GM18519 (cell line): ENCODE results near the gene FGF2.
"Not testable (repeated sequence)": the region's sequence is repeated elsewhere in the genome, so short reads cannot be mapped to it uniquely, and the experiment has no call there.

Experiments
- ATAC-seq: cut with Tn5 transposase; IDR thresholded peaks from one replicate; pipeline ENCODE4 v1.9.1; 2021; ENCODE audit warnings: mild to moderate bottlenecking, moderate library complexity; ENCODE audit not compliant: unreplicated experiment, low FRiP score

FGF2 gene

DNA sequence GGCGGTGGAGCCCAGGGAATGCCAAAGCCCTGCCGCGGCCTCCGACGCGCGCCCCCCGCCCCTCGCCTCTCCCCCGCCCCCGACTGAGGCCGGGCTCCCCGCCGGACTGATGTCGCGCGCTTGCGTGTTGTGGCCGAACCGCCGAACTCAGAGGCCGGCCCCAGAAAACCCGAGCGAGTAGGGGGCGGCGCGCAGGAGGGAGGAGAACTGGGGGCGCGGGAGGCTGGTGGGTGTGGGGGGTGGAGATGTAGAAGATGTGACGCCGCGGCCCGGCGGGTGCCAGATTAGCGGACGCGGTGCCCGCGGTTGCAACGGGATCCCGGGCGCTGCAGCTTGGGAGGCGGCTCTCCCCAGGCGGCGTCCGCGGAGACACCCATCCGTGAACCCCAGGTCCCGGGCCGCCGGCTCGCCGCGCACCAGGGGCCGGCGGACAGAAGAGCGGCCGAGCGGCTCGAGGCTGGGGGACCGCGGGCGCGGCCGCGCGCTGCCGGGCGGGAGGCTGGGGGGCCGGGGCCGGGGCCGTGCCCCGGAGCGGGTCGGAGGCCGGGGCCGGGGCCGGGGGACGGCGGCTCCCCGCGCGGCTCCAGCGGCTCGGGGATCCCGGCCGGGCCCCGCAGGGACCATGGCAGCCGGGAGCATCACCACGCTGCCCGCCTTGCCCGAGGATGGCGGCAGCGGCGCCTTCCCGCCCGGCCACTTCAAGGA is at the start of gene FGF2:
Gene FGF2 (plus strand): TSS at position 279 of the 705 bp plus-strand sequence. CDS start 344 bp downstream, at position 623.
- peak; percentile 7 for ATAC-seq

DNA sequence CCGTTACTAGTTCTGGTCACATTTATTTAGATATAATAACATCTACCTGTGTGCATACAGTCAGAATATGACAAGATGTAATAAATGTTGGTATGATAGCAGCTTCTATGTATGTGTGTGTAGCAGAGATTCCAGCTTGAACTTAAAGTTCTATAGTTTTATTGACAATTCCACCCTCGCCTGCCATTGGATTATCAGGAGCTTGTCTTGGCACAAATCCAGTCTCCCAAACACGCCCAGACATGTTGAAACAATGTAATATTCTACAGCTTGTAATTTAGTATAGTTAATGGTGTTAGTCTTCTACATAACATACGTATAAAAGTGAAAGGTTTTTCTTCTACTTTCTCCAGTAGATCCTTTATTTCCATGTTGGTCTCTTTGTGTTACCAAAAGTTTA is 49.7 kb upstream of the FGF2 start:
- no peak for ATAC-seq

- ATAC-seq: no peak
These were observed 48.6 kb upstream of the FGF2 start for GRCh38 chr4:122777846-122778673.

GRCh38 chr4:122781486-122781885 is 45.1 kb upstream of the FGF2 start:
- no peak for ATAC-seq

GRCh38 chr4:122783301-122784215 is 43.1 kb upstream of the FGF2 start:
- ATAC-seq: no peak

- ATAC-seq: no peak
These were observed 42.4 kb upstream of the FGF2 start for GRCh38 chr4:122784261-122784660.

GRCh38 chr4:122785099-122785498 is 41.5 kb upstream of the FGF2 start:
- ATAC-seq: no peak

DNA sequence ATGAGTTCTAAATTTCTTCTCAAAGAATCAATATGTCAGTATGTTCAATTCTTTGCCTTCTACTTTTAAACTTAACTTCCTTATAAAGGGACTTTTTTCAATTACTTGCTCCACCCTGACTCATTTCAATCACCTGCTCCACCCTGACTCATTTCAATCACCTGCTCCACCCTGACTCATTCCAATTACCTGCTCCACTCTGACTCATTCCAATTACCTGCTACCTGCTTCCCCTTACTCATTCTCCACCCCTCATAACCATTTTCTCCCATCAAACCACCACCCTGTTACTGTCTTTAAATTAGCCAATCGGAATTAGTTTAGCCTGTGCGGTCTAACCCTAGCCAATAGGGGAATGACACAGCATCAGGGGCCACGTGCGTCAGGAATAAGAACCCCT is 40.3 kb upstream of the FGF2 start:
- ATAC-seq: not testable (repeated sequence)

- not testable (repeated sequence) for ATAC-seq
These were observed 39.7 kb upstream of the FGF2 start for GRCh38 chr4:122786920-122787319.

DNA sequence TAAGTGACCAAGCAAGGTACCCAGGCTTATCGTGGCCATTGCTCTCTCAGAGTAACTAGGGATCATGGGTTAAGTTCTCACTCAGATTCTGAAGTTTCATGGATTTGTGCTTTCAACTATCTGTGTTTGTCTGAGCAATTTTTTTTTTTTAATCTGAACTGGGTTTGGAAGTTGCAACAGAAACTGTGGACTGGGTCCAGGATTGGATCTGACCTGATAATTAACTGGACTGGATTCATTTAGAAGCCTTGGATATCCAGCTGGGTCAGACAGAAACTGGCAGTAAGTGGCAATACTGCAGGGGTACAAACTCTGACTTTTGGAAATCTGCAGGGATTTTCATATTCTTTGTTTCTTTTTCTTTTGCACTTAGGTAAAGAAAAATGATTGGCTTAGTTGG is 38.7 kb upstream of the FGF2 start:
- ATAC-seq: no peak

GRCh38 chr4:122788935-122789334 is 37.7 kb upstream of the FGF2 start:
- no peak for ATAC-seq

GRCh38 chr4:122793811-122794210 is 32.8 kb upstream of the FGF2 start:
- ATAC-seq: no peak

- no peak for ATAC-seq
These were observed 29.7 kb upstream of the FGF2 start for GRCh38 chr4:122796801-122797404.

DNA sequence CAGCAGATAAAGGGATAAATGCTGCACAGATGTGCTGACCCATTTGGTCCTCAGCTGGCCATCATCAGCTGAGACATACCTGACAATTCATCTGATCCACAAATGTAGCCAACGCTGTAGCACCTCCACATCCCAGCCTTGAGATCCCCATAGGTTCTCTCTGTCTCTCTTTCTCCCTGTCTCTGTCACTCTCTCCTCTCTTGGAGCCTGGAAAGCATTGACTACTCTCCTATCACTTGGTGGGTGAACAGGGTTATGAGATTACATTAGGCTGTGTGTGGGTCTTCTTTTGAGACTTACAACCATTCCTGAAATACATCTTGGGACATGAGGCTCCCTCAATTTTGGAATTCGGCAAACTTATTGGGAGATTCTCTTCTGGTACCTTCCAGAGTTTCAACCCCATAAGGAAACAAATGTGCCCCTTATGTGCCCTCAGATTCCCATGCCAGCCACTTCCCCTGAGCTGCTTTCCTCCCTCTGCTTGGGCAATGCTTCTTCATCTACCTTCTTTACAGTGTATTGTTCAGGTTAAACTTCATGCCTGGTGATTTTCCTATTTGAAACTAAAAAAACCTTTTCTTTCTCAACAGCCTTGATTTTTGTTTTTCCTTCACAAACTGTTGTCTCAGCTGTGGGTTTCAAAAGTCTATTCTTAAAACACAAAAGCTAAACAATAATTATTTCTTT is 29.1 kb upstream of the FGF2 start:
- no peak for ATAC-seq

DNA sequence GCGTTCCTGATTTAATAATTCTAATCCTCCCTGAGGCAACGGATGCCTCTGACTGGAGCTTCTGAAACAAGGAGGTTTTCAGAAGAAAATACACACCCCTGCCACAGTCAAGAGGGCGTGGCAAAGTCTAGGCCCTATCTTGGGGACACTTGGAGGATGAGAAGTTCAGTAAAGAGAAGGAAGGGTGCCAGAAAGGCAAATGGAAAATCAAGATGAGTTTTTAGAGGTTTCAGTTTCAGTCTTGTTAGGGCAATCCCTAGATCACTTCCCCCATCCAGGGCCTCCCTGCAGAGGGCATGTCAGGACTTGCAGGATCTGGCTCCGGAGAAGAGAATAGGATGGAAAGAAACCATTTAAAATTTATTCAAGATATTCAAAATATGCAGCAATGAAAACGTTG is 28.5 kb upstream of the FGF2 start:
- ATAC-seq: no peak

DNA sequence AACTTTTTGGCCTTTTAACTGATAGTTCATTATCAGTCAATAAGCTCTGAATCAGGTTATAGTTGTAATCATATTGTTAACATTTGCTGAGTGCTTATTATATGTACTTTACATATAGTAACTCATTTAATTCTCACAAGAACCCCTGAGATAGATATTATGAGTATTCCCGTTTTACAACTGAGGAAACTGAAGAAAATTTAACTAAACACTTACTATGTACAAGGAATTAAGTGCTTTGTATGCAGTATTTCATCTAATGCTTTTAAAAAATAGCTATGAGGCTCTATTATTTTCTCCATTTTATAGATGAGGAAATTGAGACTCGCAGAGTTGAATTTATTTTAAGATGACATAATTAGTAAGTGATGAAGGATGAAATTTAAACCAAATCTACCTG is 27.7 kb upstream of the FGF2 start:
- no peak for ATAC-seq

DNA sequence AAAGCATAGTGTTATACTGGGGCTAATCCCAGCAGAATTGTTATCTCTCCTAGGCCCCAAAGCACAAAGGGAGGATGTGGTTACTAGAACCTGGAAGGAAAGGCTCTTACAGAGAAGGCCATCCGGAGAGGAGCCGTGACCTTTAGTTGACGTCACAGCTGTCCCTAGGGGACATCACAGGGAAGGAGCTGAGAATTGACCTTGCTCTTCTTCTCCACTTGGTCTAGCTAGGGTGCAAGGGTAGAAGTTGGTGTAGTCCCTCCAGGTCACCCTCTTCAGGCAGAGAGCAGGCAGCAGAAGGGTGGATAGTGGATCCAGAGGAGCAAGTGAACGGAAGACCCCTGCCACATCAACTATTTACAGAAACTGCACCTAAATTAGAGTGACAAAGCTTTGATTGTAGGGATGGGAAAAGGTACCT is 22.8 kb upstream of the FGF2 start:
- no peak for ATAC-seq

- ATAC-seq: no peak
These were observed 19.5 kb upstream of the FGF2 start for GRCh38 chr4:122806981-122807679.

DNA sequence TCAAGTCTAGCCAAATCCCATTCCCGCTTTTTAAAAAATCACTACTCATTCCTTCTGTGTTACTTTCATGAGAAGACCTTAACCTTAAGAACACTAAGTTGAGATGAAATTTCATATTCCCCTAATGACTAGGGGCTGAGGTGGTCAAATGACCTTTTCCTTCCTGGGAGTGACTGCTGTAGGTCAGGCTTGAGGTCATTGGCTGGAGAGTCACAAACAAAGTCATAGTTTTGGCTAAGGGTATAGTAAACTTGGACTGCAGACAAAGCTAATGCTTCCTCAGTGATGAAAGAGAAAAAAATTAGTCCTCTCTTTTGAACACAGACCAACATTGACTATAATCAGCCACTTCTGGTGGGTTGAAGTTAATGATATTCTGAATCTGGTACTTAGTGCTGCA is 16.0 kb upstream of the FGF2 start:
- ATAC-seq: no peak
